Activated naive CD4-positive, alpha-beta T cell treated with Interleukin-2 at 50 U/mL for 16 hours (primary cell): ENCODE data around the gene RING1.
A peak's percentile ranks its signal among the peaks of the same experiment; 100 is the strongest.
"Not testable (repeated sequence)": the region's sequence is repeated elsewhere in the genome, so short reads cannot be mapped to it uniquely, and the experiment has no call there.

ENCODE experiments used
- DNase-seq: peaks from one replicate; pipeline ENCODE4 v3.0.0-alpha.2; 2020

The RING1 gene

GRCh38 chr6:33207552-33208090 lies 679 bp upstream of the RING1 start:
- DNase-seq = no peak

GRCh38 chr6:33209856-33210255 lies 1.6 kb downstream of the RING1 start:
- no peak for DNase-seq

- no peak for DNase-seq
Observed at GRCh38 chr6:33211136-33211535, 2.8 kb downstream of the RING1 start.

- no peak for DNase-seq
Observed at GRCh38 chr6:33211666-33212422, 3.5 kb downstream of the RING1 start.

GRCh38 chr6:33212857-33213165 lies 4.5 kb downstream of the RING1 start:
- DNase-seq = no peak

- DNase-seq = no peak
Observed at GRCh38 chr6:33213166-33213988, 5.1 kb downstream of the RING1 start.

GRCh38 chr6:33213989-33214335 lies 5.7 kb downstream of the RING1 start:
- DNase-seq = no peak

GRCh38 chr6:33215271-33216116 lies 7.2 kb downstream of the RING1 start:
- no peak for DNase-seq

GRCh38 chr6:33216117-33216649 lies 7.9 kb downstream of the RING1 start:
- DNase-seq = no peak

- DNase-seq = no peak
Observed at GRCh38 chr6:33217246-33217645, 8.9 kb downstream of the RING1 start.

- no peak for DNase-seq
Observed at GRCh38 chr6:33217681-33218080, 9.4 kb downstream of the RING1 start.

- not testable (repeated sequence) for DNase-seq
Observed at GRCh38 chr6:33226503-33227120, 18.3 kb downstream of the RING1 start.

- no peak for DNase-seq
Observed at GRCh38 chr6:33235221-33235634, 26.9 kb downstream of the RING1 start.

GRCh38 chr6:33236328-33236727 lies 28.0 kb downstream of the RING1 start:
- DNase-seq = no peak

GRCh38 chr6:33236852-33237251 lies 28.6 kb downstream of the RING1 start:
- no peak for DNase-seq

- no peak for DNase-seq
Observed at GRCh38 chr6:33237741-33238140, 29.4 kb downstream of the RING1 start.

- DNase-seq = no peak
Observed at GRCh38 chr6:33241968-33242367, 33.7 kb downstream of the RING1 start.

- no peak for DNase-seq
Observed at GRCh38 chr6:33243476-33243875, 35.2 kb downstream of the RING1 start.

GRCh38 chr6:33247977-33248642 lies 39.8 kb downstream of the RING1 start:
- DNase-seq = peak; percentile 93

GRCh38 chr6:33248643-33248931 lies 40.3 kb downstream of the RING1 start:
- DNase-seq = no peak

- peak; percentile 97 for DNase-seq
Observed at GRCh38 chr6:33248932-33249731, 40.8 kb downstream of the RING1 start.
